H4 (cell line): ENCODE results near the gene MAP7D2. TPM values are rescaled to one million over a fixed set of nuclear protein-coding genes. Genes with fewer than 3 reads are reported as not detected.

Experiments
- DNase-seq: peaks from one replicate; pipeline ENCODE4 v3.0.0-alpha.2; 2015; ENCODE audit warnings: low spot score
- total RNA-seq: library from RNA; depleted of rRNA; stranded (reverse); fragments of >200 nt; shearing (Covaris generic); gene quantifications from 2 replicates; pipeline ENCODE4 v1.2.3, GENCODE V29; 2014

Gene MAP7D2
- total RNA-seq, 1 experiment from 2014 or later = 0.89 TPM

- DNase-seq = no peak
These were observed 4.5 kb downstream of the MAP7D2 start for GRCh38 chrX:20112022-20112774.

GRCh38 chrX:20111271-20111670, 5.4 kb downstream of the MAP7D2 start:
- no peak for DNase-seq

- DNase-seq = no peak
These were observed 14.6 kb downstream of the MAP7D2 start for GRCh38 chrX:20101934-20102581.

GRCh38 chrX:20091499-20091898, 25.2 kb downstream of the MAP7D2 start:
- DNase-seq = no peak

DNA sequence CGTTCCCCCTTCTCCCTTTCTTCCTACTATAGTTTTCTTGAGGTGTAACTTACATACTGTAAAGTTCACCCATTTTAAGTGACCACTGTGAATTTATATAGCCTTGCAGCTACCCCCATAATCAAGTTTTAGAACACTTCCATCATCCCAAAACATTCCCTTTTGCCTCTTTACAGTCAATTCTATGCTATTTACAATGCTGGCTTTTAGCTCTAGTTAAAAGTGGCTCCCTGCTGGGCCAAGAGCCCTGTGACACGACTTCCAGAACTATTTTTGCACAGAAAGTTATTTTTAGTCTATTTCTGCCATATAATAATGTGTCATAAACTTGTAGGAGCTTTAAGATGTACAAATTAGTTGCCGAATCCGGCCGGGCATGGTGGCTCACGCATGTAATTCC, 26.9 kb downstream of the MAP7D2 start:
- DNase-seq = no peak

DNA sequence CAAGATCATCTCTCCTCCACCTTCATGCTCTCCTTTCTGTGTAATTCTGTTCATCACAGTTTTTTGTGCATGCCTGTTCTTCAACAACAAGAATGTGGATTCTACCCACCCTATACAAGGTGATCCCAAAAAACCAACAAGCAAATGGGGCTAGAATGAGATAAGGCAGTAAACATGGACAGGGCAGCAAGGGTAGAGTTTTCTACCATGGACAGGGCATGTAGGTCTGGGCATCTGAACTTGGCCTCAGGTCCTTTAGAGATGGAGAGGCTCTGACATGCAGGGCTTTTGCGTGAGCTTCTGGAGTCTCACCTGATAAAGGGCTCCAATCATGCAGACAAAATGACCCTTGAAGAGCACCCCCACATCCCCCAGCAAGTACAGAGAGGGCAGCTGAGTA, 36.4 kb downstream of the MAP7D2 start:
- no peak for DNase-seq

DNA sequence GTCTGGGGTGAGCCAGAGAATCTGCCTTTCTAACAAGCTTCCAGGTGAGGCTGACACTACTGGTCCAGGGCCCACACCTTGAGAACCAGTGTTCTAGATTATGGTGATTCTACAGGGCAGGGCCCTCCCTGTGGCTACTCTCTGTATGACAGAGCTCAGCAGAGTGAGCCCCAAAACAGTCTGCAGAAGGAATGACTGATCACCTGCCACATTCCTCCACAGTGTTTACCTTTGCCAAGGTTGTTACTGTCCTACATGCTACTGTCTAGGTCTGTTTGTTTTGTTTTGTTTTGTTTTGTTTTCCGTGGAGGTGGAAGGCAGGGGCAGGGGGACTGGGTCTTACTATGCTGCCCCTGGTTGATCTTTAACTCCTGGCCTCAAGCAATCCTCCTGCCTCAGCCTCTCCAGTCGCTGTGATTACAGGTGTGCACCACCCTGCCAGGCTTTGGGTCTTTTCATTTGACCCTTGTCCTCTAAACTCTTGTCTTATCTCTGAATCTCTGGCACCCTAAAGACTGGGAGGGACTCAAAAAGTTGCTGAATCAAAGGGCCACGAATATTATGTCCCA, 45.1 kb downstream of the MAP7D2 start:
- no peak for DNase-seq

DNA sequence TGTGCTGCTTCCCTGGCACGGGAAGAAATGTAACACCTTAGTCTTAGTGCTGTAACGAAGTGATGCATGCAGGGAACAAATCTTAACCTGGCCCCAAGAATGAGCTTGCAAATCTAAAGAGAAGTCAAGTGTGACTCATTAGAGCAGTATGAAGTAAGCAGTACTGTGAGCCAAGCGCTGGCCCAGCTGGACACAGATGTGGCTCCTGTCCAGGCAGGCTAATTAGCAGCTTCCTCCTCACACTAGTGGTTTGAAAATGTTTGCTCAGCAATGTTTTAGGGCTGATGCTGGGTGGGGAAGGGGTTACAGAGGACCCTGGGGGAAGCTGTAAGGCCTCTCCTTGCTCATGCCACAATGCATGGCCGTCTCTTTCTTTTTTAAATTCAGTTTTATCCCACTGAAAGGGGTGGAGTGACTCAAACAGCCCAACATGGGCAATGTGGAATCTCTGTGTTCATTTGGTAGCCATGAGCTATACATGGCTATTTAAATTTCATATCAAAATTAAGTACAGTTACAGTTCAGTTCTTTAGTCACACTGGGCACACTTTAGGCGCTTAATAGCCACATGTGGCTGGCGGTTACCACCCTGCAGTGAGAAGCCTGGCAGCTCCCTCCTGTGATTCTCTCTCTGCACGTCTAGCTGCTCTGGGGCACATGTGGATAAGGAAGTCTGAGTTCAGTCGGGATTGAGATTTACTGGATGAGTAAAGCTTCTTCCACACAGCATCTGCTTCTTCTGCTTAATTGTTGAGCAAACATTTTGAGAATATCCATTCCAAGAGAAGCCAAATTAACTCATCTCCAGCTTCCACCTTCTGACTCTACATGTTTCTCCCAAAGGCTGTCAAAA, 48.8 kb downstream of the MAP7D2 start:
- DNase-seq = peak; percentile 91

- DNase-seq = peak; percentile 68
These were observed 49.6 kb downstream of the MAP7D2 start for GRCh38 chrX:20066968-20067708.

DNA sequence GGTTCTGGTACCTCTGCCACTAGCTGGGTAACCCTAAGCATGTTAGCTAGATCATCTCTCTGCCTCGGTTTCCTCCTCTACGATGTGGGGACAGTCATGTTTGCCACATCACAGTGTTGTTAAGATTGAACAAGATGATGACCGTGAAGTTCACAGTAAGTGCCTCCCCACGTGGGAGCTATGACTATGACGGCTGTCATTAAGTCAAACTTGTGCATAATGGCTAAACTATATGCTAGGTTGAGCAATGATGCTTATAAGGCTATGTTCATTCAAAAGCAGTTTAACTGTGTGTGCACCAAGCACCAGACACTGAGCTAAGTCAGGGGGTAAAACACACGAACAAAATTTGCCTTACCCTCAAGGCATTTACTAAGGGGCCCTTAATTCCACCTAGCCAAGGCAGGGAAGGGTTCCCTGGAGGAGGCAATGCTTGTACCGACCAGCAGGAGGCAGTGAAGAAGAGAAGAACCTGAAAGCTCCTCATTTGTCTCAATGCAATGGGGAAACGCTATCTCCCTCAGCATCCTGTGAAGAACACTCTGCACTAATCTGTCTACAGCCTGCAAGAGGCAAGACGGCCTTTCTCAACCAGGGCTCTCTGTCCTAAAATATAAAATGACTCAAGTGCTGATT, 52.9 kb downstream of the MAP7D2 start:
- no peak for DNase-seq

GRCh38 chrX:20063153-20063552, 53.6 kb downstream of the MAP7D2 start:
- no peak for DNase-seq

- DNase-seq = peak; percentile 45
These were observed 54.9 kb downstream of the MAP7D2 start for GRCh38 chrX:20061855-20062254.

GRCh38 chrX:20060961-20061748, 55.6 kb downstream of the MAP7D2 start:
- no peak for DNase-seq

DNA sequence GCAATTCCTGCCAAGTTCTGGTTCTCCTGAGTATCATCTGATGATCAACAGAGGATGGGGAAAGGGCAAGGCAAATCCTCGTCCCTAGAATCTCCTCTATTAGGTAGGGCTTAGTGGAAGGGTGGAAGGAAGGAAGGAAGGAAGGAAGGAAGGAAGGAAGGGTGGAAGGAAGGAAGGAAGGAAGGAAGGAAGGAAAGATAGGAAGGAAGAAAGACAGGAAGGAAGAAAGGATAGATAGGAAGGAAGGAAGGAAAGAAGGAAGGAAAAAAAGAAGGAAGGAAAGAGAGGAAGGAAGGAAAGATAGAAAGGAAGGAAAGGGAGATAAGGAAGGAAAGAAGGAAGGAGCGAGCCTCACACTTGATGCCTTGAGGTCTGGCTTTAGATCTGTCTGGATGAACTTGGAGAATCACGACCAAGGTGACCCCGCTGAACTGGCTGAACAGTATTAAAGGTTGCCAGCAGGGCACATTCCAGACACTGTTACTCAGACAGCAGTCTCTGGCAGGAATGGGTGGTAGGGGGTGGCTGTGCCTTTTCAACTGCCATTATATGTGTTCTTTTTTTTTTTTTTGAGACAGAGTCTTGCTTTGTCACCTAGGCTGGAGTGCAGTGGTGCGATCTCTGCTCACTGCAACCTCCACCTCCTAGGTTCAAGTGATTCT, 57.1 kb downstream of the MAP7D2 start:
- DNase-seq = no peak

- DNase-seq = no peak
These were observed 59.2 kb downstream of the MAP7D2 start for GRCh38 chrX:20057479-20057878.

DNA sequence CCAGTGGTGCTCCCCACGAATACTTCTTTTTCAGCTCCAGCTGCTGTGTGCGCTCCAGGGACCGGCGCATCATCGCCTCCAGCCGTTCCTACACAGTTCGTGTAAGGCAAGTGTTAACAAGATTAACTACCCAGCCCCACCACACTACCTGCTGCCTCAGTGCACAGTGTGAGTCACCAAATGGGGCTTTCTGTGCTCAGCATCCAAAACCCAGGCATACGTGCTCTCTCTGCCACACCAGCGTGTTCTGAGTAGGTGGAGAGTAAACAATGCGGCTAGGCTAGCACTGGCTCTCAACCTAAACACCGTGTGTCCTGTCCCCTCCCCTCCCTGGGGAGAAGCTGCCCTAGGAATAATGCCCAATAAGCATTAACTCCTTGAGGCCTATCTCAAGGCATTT, 60.0 kb downstream of the MAP7D2 start:
- peak; percentile 84 for DNase-seq

DNA sequence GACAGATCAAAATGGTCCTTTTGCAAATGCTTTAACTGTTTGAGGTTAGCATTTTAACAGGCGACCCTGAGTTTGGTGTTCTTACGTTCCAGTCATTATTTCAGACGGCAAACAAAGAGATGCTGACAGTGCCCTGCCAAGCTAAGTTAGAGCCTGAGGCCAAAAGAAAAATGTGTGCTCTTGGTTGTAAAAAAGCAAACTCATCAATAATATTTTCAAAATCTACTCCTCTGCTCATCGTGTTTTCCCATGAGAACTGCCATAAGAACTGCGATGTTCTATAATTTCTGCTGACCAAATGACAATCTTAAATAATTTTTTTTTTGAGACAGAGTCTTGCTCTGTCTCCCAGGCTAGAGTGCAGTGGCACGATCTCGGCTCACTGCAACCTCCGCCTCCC, 63.2 kb downstream of the MAP7D2 start:
- no peak for DNase-seq

GRCh38 chrX:20046864-20047263, 69.8 kb downstream of the MAP7D2 start:
- DNase-seq = no peak

DNA sequence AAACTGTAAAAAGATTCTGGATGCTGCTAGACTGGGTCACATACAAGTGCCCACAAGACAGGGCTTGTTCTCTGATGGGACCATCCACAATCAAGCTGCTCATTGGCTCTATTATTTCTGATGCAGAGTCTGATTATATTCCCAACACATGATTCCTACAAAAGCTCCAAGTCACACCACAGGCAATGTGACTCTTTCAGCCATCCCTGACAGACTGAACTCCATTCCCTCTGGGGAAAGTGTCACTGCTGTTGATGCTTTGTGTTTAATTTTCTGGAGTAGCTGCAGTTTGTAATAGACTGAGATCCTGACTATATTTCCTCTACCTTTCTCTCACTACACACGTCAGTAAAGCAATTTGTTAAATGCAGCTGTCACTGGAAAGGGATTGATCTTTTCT, 70.5 kb downstream of the MAP7D2 start:
- no peak for DNase-seq

GRCh38 chrX:20042221-20042620, 74.5 kb downstream of the MAP7D2 start:
- DNase-seq = no peak
